SU-DHL-6 (cell line): Measurements from ENCODE around the gene COQ10B.

Experiments used
- H2AFZ ChIP-seq: fragments of 200-600 bp; sonication (generic); 2 replicates; pipeline ENCODE4 v1.6.1; 2014; ENCODE audit warnings: low read depth, mild to moderate bottlenecking, moderate library complexity, mixed read lengths, antibody characterized with exemption, low read length; ENCODE audit not compliant: severe bottlenecking
- H3F3A ChIP-seq: fragments of 200-600 bp; shearing (Covaris generic); 2 replicates; pipeline ENCODE4 v1.6.0; 2016; ENCODE audit warnings: antibody characterized with exemption, mild to moderate bottlenecking; ENCODE audit not compliant: insufficient read depth
- H3K27ac ChIP-seq: fragments of 200-600 bp; sonication (generic); 2 replicates; pipeline ENCODE4 v1.5.1; 2016; ENCODE audit warnings: low read depth, mild to moderate bottlenecking, low read length, moderate library complexity, mixed read lengths
- H3K27me3 ChIP-seq: fragments of 200-600 bp; sonication (generic), shearing (Covaris generic); 2 replicates; pipeline ENCODE4 v1.6.0; 2014; ENCODE audit warnings: mild to moderate bottlenecking, low read length
- H3K36me3 ChIP-seq: fragments of 200-600 bp; sonication (generic); 2 replicates; pipeline ENCODE4 v1.6.1; 2014; ENCODE audit warnings: mild to moderate bottlenecking, low read length, mixed read lengths
- H3K4me2 ChIP-seq: fragments of 300-600, 200-600 bp; shearing (Covaris generic), sonication (generic); 2 replicates; pipeline ENCODE4 v1.6.0; 2014; ENCODE audit warnings: low read length, low read depth, mild to moderate bottlenecking; ENCODE audit not compliant: poor library complexity, severe bottlenecking
- H3K4me3 ChIP-seq: fragments of 200-600 bp; sonication (generic); 2 replicates; pipeline ENCODE4 v1.5.1; 2014; ENCODE audit warnings: antibody characterized with exemption, low read length, mild to moderate bottlenecking, mixed read lengths; ENCODE audit not compliant: insufficient read depth, poor library complexity, severe bottlenecking
- H3K79me2 ChIP-seq: fragments of 200-600 bp; sonication (generic); 2 replicates; pipeline ENCODE4 v1.6.1; 2014; ENCODE audit warnings: mild to moderate bottlenecking, low read length, moderate library complexity; ENCODE audit not compliant: insufficient read depth
- H3K9ac ChIP-seq: fragments of 200-600 bp; sonication (generic); 2 replicates; pipeline ENCODE4 v1.7.0; 2014; ENCODE audit warnings: mild to moderate bottlenecking, low read length
- H3K9me2 ChIP-seq: fragments of 200-600 bp; sonication (generic); replicated peaks from 2 replicates; pipeline ENCODE4 v1.6.1; 2014; ENCODE audit warnings: low read length; ENCODE audit not compliant: insufficient read depth
- H3K9me3 ChIP-seq: fragments of 200-600 bp; sonication (generic); 2 replicates; pipeline ENCODE4 v1.6.1; 2014; ENCODE audit warnings: low read length, mixed read lengths; ENCODE audit not compliant: insufficient read depth
- H4K20me1 ChIP-seq: fragments of 200-600 bp; sonication (generic); 2 replicates; pipeline ENCODE4 v1.6.1; 2014; ENCODE audit warnings: low read depth, mild to moderate bottlenecking, antibody characterized with exemption, low read length, moderate library complexity, mixed read lengths
- EZH2phosphoT487 ChIP-seq: fragments of 200-600 bp; sonication (generic), shearing (Covaris generic); conservative IDR thresholded peaks from 2 replicates; pipeline ENCODE4 v1.6.1; 2018; ENCODE audit warnings: mild to moderate bottlenecking, antibody characterized with exemption, low read length, moderate library complexity, mixed read lengths
- TF ChIP-seq, protein P1 (sequence below): fragments of 200-600 bp; sonication (generic); IDR thresholded peaks from one replicate; pipeline ENCODE4 v1.5.1; 2017; ENCODE audit warnings: antibody characterized with exemption, mild to moderate bottlenecking, low read length, moderate library complexity; ENCODE audit not compliant: insufficient read depth, poor library complexity, severe bottlenecking

The COQ10B gene

GRCh38 chr2:197454923-197455322 lies 1.6 kb downstream of the COQ10B start:
- Histone ChIP-seq H3K9me2 (no peaks in the 10 kb centered on the region), H3K27me3 (no peaks in the 10 kb centered on the region), H3K4me3 (peak overlapping the region; percentile 82), H3K9ac (peak overlapping the region; percentile 82), H3K36me3 (no peaks in the 10 kb centered on the region), H3K4me2 (peak overlapping the region; percentile 82), H2AFZ (no peak overlapping the region), H3K79me2 (peaks cover 64% of the 10 kb centered on the region), H3K9me3 (no peaks in the 10 kb centered on the region), H3F3A (peaks cover 4% of the 10 kb centered on the region; the same call in 1 of the 2 replicates), H4K20me1 (peaks cover 9% of the 10 kb centered on the region; the same call in 1 of the 2 replicates), H3K27ac (no peak overlapping the region)
- TF ChIP-seq, protein P1, sequence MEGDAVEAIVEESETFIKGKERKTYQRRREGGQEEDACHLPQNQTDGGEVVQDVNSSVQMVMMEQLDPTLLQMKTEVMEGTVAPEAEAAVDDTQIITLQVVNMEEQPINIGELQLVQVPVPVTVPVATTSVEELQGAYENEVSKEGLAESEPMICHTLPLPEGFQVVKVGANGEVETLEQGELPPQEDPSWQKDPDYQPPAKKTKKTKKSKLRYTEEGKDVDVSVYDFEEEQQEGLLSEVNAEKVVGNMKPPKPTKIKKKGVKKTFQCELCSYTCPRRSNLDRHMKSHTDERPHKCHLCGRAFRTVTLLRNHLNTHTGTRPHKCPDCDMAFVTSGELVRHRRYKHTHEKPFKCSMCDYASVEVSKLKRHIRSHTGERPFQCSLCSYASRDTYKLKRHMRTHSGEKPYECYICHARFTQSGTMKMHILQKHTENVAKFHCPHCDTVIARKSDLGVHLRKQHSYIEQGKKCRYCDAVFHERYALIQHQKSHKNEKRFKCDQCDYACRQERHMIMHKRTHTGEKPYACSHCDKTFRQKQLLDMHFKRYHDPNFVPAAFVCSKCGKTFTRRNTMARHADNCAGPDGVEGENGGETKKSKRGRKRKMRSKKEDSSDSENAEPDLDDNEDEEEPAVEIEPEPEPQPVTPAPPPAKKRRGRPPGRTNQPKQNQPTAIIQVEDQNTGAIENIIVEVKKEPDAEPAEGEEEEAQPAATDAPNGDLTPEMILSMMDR, result no peak
- TF ChIP-seq EZH2phosphoT487, result no peak

- H3K4me2 ChIP-seq, result no peak overlapping the region
- H3K9me2 ChIP-seq, result no peaks in the 10 kb centered on the region
- no peaks in the 10 kb centered on the region for H3K27me3 ChIP-seq
- no peaks in the 10 kb centered on the region for H3K9me3 ChIP-seq
- H2AFZ ChIP-seq, result no peak overlapping the region
- TF ChIP-seq, protein P1, result no peak
- TF ChIP-seq EZH2phosphoT487, result no peak
- no peak overlapping the region for H3K9ac ChIP-seq
- no peak overlapping the region for H3K27ac ChIP-seq
- H3K36me3 ChIP-seq, result peaks cover 1% of the 10 kb centered on the region; the same call in 1 of the 2 replicates
- peaks cover 64% of the 10 kb centered on the region for H3K79me2 ChIP-seq
- H4K20me1 ChIP-seq, result peaks cover 9% of the 10 kb centered on the region; the same call in 1 of the 2 replicates
- H3K4me3 ChIP-seq, result no peak overlapping the region
- H3F3A ChIP-seq, result peaks cover 4% of the 10 kb centered on the region; the same call in 1 of the 2 replicates
These were observed 2.1 kb downstream of the COQ10B start for GRCh38 chr2:197455428-197455827.

DNA sequence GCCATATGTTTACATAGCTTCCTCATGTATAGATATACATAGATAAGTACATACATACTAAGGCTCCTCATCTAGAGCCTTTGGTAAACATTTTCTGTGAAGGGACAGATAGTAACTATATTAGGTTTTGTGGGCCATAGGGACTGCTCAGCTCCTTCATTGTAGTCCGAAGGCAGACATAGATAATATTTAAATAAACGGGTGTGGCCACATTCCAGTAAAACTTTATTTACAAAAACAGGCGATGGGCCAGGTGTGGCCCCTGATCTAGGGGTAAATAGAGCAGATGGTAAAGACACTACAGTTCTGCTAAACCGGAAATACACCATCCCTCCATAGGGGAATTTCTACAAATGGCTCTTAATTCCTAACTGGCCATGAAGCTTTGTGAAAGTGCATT lies 7.3 kb downstream of the COQ10B start:
- H3K27ac ChIP-seq, result no peak overlapping the region
- no peak overlapping the region for H3K9ac ChIP-seq
- no peaks in the 10 kb centered on the region for H3K27me3 ChIP-seq
- H3K9me3 ChIP-seq, result no peaks in the 10 kb centered on the region
- H3K4me2 ChIP-seq, result no peak overlapping the region
- H3K36me3 ChIP-seq, result peaks cover 15% of the 10 kb centered on the region
- no peak overlapping the region for H3K4me3 ChIP-seq
- H2AFZ ChIP-seq, result no peak overlapping the region
- H4K20me1 ChIP-seq, result no peaks in the 10 kb centered on the region
- no peaks in the 10 kb centered on the region for H3K9me2 ChIP-seq
- H3K79me2 ChIP-seq, result peaks cover 49% of the 10 kb centered on the region
- no peaks in the 10 kb centered on the region for H3F3A ChIP-seq
- TF ChIP-seq, protein P1, result no peak
- no peak for TF ChIP-seq EZH2phosphoT487

GRCh38 chr2:197461057-197461456 lies 7.7 kb downstream of the COQ10B start:
- H4K20me1 ChIP-seq, result no peaks in the 10 kb centered on the region
- TF ChIP-seq, protein P1, result no peak
- TF ChIP-seq EZH2phosphoT487, result no peak
- H3K27ac ChIP-seq, result no peak overlapping the region
- no peak overlapping the region for H3K4me2 ChIP-seq
- H3K9ac ChIP-seq, result no peak overlapping the region
- H3K27me3 ChIP-seq, result no peaks in the 10 kb centered on the region
- H3K36me3 ChIP-seq, result peaks cover 15% of the 10 kb centered on the region
- no peaks in the 10 kb centered on the region for H3K9me2 ChIP-seq
- no peak overlapping the region for H3K4me3 ChIP-seq
- no peaks in the 10 kb centered on the region for H3K9me3 ChIP-seq
- no peak overlapping the region for H2AFZ ChIP-seq
- H3K79me2 ChIP-seq, result peaks cover 45% of the 10 kb centered on the region
- H3F3A ChIP-seq, result no peaks in the 10 kb centered on the region
